ENCODE measurements around the gene RERG. TPM values are rescaled to one million over a fixed set of nuclear protein-coding genes. Genes with fewer than 3 reads are reported as not detected.

RERG gene
- total RNA-seq, 3 donors from 2014 or later (not counting 1 experiment from before 2014, with no cell fraction given), result not detected

GRCh38 chr12:15155271-15155670, 65.9 kb downstream of the RERG start:
- H3K27ac ChIP-seq (ENCODE audit: low read length), result no peak overlapping the region
- intact Hi-C loops (cut with micrococcal nuclease), result no loop called here
- TF ChIP-seq CTCF (IDR thresholded peaks at IDR 0.05), result no peak
- Mint-ChIP-seq H3K27ac (no peak overlapping the region), H3K4me3 (no peak overlapping the region), H3K27me3 (ENCODE audit: low read depth in 2 of 2) (no peaks in the 10 kb centered on the region), H3K4me1 (no peaks in the 10 kb centered on the region), H3K9me3 (no peaks in the 10 kb centered on the region), H3K36me3 (no peaks in the 10 kb centered on the region)
- H3K9me3 ChIP-seq (ENCODE audit: control insufficient read depth, insufficient read depth, low read length), result no peaks in the 10 kb centered on the region
- no peaks in the 10 kb centered on the region for H3K4me1 ChIP-seq (ENCODE audit: control insufficient read depth, insufficient read depth, low read length)
- H3K36me3 ChIP-seq (ENCODE audit: control insufficient read depth, insufficient read depth, low read length), result no peaks in the 10 kb centered on the region
- DNase-seq (no peak), ATAC-seq (no peak)
- peaks cover 4% of the 10 kb centered on the region for H3K27me3 ChIP-seq (ENCODE audit: control insufficient read depth, insufficient read depth, low read length)
- H3K4me3 ChIP-seq (ENCODE audit: low read length), result no peak overlapping the region
- no CpG with 5 or more reads among the region's 1 CpG for WGBS (ENCODE audit: insufficient coverage)

- Histone ChIP-seq H3K27me3 (ENCODE audit: control insufficient read depth, insufficient read depth, low read length) (peaks cover 4% of the 10 kb centered on the region), H3K9me3 (ENCODE audit: control insufficient read depth, insufficient read depth, low read length) (no peaks in the 10 kb centered on the region), H3K36me3 (ENCODE audit: control insufficient read depth, insufficient read depth, low read length) (no peaks in the 10 kb centered on the region), H3K27ac (ENCODE audit: low read length) (no peak overlapping the region), H3K4me1 (ENCODE audit: control insufficient read depth, insufficient read depth, low read length) (no peaks in the 10 kb centered on the region), H3K4me3 (ENCODE audit: low read length) (no peak overlapping the region)
- ATAC-seq, result no peak
- no peak for TF ChIP-seq CTCF (IDR thresholded peaks at IDR 0.05)
- Mint-ChIP-seq H3K27me3 (ENCODE audit: low read depth in 2 of 2) (no peaks in the 10 kb centered on the region), H3K4me1 (no peaks in the 10 kb centered on the region), H3K9me3 (no peaks in the 10 kb centered on the region), H3K27ac (no peak overlapping the region), H3K4me3 (no peak overlapping the region), H3K36me3 (no peaks in the 10 kb centered on the region)
- DNase-seq, result no peak
- intact Hi-C loops (cut with micrococcal nuclease), result no loop called here
- 80% methylated on average over 3 of the region's 3 CpGs for WGBS (ENCODE audit: insufficient coverage)
Observed at GRCh38 chr12:15154103-15154502, 67.1 kb downstream of the RERG start.

GRCh38 chr12:15152868-15153267, 68.3 kb downstream of the RERG start:
- ATAC-seq, result no peak
- no peaks in the 10 kb centered on the region for H3K36me3 Mint-ChIP-seq
- 80% methylated on average over 1 of the region's 2 CpGs for WGBS (ENCODE audit: insufficient coverage)

More at GRCh38 chr12:15152868-15153267, 68.3 kb downstream of the RERG start:
- Mint-ChIP-seq H3K9me3 (no peaks in the 10 kb centered on the region), H3K4me1 (no peaks in the 10 kb centered on the region), H3K27ac (no peak overlapping the region), H3K27me3 (ENCODE audit: low read depth in 2 of 2) (no peaks in the 10 kb centered on the region), H3K4me3 (no peak overlapping the region)
- no peak overlapping the region for H3K4me3 ChIP-seq (ENCODE audit: low read length)
- peaks cover 4% of the 10 kb centered on the region for H3K27me3 ChIP-seq (ENCODE audit: control insufficient read depth, insufficient read depth, low read length)
- H3K4me1 ChIP-seq (ENCODE audit: control insufficient read depth, insufficient read depth, low read length), result no peaks in the 10 kb centered on the region
- H3K27ac ChIP-seq (ENCODE audit: low read length), result no peak overlapping the region
- intact Hi-C loops (cut with micrococcal nuclease), result no loop called here
- H3K9me3 ChIP-seq (ENCODE audit: control insufficient read depth, insufficient read depth, low read length), result no peaks in the 10 kb centered on the region
- no peaks in the 10 kb centered on the region for H3K36me3 ChIP-seq (ENCODE audit: control insufficient read depth, insufficient read depth, low read length)
- TF ChIP-seq CTCF (IDR thresholded peaks at IDR 0.05), result no peak
- DNase-seq, result no peak

All from natural killer cell (primary cell).